ENCODE measurements around the gene KLHDC8A. TPM values are rescaled to one million over a fixed set of nuclear protein-coding genes. Genes with fewer than 3 reads are reported as not detected.
"Not testable (repeated sequence)": the region's sequence is repeated elsewhere in the genome, so short reads cannot be mapped to it uniquely, and the experiment has no call there.

The KLHDC8A gene
- total RNA-seq, 1 donor from 2014 or later: not detected

GRCh38 chr1:205371871-205372660 is 15.3 kb upstream of the KLHDC8A start:
- DNase-seq (ENCODE audit: low read depth): no peak

DNA sequence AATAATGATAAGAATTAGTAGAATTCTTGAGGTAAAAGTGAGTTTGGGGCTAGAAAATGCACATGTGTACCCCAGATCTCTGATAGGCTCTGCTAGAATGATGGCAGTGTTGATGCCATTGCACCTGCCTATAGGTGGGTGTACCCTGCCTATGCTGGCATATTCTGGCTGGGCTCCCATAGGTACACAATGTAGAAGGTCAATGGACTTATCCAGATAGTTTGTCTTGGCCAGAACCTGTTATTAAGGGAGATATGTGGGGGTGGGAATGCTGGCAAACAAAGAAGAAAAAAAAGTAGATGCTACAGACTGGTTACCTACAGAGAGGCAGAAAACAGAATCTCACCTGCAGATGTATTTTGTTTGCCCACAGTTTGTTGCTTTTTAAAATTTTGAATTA is 14.1 kb upstream of the KLHDC8A start:
- DNase-seq (ENCODE audit: low read depth): no peak

DNA sequence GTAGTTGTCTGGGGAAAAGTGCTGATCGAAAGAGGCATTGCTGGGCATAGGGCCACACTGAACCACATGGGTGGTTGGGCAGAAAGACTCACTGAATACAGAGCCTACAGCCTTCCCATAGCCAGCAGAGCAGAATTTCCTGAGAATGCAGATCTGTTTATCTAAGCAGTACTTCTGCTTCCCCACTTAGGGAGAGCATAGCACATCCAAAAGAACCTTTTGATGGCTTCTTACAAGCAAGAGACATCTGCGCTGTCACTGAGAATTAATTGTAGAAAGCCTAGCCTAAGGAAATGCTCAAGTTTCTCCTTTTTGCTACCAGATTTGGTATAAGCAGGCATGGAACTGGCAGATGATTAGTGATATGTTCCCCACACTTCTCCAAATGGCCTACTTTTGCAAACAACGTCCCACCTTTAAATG is 13.0 kb upstream of the KLHDC8A start:
- DNase-seq (ENCODE audit: low read depth): no peak

DNA sequence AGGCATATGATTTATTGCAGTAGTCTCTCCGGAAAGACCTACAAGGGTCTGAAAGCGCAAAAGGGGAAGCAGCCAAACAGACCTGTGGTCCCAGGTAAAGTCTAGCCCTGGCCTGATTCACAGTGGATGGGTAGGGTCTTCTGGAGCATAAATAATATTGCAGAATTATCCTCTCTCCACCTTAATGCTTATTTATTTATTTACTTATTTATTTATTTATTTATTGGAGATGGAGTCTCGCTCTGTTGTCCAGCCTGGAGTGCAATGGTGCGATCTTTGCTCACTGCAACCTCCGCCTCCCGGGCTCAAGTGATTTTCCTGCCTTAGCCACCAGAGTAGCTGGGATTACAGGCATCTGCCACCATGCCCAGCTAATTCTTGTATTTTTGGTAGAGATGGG is 11.8 kb upstream of the KLHDC8A start:
- DNase-seq (ENCODE audit: low read depth): no peak

DNA sequence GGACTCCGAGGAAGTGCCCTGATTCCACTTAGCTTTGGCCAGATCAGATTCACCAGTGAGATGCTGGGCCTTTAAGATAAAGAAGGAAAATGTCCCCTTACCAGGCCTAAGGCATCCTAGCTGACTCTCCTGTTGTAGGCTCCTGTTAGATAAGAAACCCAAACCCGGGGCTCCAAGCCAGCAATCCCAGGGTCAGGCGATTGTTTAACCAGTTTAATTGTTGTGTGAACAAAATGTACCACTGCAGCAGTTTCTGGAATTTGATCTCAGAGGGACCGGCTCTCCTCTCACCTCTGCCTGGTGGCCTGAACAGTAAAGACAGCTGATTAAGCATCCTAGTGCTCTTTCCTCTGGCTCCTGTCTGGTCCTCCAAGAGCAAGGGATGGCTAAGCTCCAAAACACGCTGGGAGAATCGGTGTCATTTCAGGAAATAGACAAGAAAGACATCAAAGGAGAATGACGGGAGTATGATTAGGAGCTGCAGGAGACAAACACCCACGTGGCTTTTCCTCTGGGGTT is 9.3 kb upstream of the KLHDC8A start:
- DNase-seq (ENCODE audit: low read depth): no peak

DNA sequence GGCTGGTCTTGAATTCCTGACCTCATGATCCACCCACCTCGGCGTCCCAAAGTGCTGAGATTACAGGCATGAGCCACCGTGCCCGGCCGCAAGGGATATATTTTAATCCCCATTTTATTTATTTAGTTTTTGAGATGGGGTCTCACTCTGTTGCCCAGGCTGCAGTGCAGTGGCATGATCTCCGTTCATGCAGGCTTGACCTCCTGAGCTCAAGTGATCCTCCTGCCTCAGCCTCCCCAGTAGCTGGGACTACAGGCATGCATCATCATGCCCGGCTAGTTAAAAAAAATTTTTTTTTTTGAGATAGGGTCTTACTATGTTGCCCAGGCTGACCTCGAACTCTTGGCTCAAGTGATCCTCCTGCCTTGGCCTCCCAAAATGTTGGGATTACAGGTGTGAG is 8.4 kb upstream of the KLHDC8A start:
- DNase-seq (ENCODE audit: low read depth): not testable (repeated sequence)

DNA sequence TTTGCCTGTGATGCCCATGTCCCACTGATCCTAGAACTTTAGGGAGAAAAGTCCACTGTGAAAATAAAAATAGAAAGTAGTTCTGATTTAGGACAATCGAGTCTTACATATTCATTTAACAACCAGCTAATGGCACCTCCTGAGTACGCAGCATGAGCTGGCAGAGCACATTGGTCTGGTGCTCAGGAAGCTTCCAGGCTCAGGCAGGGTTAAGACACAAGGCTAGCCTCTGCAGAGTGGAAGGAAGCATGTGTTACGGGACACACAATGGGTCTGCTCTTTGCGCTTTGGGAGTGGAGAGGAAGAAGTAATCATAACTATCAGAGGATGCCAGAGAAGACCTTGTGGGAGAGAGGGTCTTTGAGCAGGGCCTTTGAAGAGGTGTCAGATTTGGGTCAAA is 4.2 kb upstream of the KLHDC8A start:
- no peak for DNase-seq (ENCODE audit: low read depth)

- no peak for DNase-seq (ENCODE audit: low read depth)
These were observed 3.2 kb upstream of the KLHDC8A start for GRCh38 chr1:205359771-205360565.

DNA sequence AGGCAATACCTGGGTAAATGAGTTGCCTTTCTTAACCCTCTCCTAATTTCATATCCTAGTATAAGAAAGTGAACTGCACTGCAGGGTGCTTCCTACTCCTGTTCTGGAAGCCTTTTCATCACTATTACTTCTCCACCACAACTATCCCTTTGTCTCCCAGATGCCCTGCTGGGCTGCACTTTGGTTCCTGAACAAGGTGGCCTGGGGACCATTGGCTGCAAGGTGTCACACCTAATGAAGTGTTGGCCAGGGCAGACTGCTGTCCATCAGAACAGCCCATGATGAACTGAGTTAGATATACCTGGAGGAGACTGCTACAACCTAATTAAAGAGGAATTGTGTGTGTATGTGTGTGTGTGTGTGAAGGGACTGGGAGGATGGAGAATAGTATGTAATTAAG is 1.9 kb upstream of the KLHDC8A start:
- DNase-seq (ENCODE audit: low read depth): no peak

DNA sequence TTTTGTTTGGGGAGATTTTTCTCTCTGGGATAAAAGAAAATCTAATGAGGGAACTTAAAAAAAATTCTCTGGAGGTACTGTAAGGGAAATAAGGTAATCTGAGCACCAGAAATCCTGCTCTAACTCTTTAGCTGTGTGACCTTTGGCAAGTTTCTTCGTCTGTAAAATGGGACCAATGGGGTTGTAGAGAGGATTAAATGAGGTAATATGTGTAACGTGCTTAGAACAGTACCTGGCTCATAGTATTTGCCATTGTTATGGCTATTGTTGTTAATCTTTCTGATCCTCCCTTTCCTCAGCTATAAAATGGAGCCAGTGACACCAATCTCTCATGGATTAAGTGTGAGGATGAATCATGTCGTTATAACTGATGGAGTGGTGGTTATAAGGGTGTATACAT is 845 bp upstream of the KLHDC8A start:
- DNase-seq (ENCODE audit: low read depth): no peak

DNA sequence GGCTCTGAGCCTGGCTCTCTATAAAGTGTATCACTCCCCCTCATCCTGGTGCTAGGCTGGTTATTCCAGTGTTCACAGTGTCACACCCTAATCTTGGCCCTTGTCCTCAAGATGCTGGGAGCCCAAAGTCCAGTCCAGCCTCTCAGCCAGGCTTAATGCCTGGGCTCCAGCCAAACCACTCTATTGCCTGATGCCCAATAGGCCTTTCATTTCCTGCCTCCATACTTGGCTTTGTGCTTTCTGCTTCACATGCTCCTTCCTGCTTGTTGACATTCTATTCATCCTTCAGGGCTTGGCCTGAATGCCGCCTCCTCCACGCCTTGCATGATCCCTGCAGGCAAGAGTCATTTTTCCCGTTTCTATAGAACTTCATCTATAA is 1.7 kb downstream of the KLHDC8A start:
- peak; percentile 27 for DNase-seq (ENCODE audit: low read depth)

GRCh38 chr1:205354259-205355074 is 2.3 kb downstream of the KLHDC8A start:
- peak; percentile 68 for DNase-seq (ENCODE audit: low read depth)

DNA sequence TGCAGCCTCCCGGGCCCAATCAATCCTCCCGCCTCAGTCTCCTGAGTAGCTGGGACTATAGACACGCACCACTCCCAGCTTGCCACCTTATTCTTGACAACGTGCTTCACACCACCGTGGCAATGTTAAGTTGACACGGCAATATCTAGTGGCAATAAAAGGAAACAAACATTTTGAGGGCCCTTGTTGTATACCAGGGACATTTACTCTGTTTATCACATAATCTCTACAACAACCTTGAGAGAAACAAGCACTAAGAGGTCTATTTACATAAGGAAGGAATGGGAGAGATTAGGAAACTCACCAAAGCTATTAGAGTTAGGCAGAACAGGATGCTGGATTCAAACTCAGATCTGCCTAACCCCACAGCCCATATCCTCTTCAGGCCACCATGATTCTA is 3.1 kb downstream of the KLHDC8A start:
- no peak for DNase-seq (ENCODE audit: low read depth)

DNA sequence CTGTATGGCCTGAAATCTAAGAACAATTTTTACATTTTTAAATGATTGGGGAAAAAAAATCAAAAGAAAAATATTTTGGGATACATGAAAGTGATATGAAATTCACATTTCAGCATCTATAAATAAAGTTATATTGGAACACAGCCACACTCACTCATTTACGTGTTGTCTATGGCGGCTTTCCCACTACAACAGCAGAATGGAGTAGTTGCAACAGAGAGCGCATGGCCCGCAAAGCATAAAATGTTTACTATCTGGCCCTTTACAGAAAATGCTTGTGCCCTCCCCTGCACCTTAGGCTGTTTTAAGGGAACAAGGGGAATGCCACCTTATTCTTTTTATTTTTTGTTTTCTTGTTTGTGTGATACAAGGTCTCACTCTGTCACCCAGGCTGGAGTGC is 3.5 kb downstream of the KLHDC8A start:
- DNase-seq (ENCODE audit: low read depth): no peak

DNA sequence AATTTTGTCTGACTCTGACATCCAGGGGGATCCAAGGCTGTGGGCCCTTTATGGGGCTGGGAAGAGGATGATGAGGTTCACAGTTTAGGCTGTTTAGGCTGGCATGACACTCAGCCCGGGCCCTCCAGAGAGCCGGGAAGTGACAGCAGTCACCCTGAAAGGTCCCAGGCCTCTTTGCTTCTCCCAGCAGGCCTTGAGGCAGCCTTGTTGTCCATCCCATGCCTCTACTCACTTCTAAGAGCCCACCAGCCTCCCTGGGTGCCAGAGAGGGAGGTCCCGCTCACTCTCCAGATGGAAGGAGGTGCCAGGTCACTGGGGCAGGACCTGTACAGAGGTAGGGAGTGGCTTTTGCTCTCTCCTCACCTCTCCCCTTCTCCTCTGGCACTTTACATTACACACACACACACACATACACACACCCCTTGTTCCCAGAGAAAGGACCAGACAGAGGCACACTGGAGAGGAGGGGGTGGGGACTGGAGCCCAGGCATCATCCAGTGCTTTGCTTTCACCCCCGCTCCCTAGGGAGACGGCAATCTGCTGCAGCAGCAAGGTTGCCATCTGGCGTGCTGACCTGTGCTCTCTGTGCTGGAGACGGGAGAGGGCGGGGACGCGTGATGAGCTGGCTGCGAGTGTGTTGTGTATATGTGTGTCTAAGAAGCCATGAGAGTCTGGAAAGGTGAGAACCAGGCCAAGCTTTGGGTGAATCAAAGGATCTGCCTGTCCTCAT is 4.6 kb downstream of the KLHDC8A start:
- no peak for DNase-seq (ENCODE audit: low read depth)

GRCh38 chr1:205350691-205351141 is 6.0 kb downstream of the KLHDC8A start:
- no peak for DNase-seq (ENCODE audit: low read depth)

GRCh38 chr1:205350124-205350523 is 6.6 kb downstream of the KLHDC8A start:
- no peak for DNase-seq (ENCODE audit: low read depth)

- no peak for DNase-seq (ENCODE audit: low read depth)
These were observed 7.9 kb downstream of the KLHDC8A start for GRCh38 chr1:205348554-205349487.

DNA sequence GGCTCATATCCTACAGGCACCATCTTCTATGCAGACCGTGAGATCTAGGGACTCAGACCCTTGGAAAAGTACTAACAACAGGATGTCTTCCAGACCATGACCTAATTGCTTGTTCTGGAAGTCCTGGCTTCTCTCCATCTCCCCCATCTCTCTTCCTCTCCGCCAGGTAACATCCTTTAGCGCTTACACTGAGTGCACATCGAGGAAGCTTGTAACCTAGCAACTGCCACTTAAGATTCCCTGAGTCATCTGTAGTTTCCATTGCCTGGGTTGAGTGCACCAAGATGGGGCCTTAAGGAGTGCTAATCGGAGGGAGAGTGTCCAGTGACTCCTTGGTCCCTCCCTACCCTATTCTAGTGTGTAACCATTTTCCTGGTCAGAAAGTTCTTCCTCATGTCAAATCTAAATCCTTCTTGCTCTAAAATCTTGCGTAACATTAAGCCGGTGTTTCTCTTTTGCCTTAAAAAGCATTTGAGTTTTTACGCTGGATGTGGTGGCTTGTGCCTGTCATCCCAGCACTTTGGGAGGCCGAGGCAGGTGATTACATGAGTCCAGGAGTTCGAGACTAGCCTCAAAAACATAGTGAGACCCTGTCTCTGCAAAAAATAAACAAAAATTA is 9.7 kb downstream of the KLHDC8A start:
- no peak for DNase-seq (ENCODE audit: low read depth)
